SK-N-SH treated with all-trans-retinoic acid at 6 μM for 48 hours (cell line): ENCODE data around the gene C18orf63.

Source experiments
- ARNTL ChIP-seq: fragments of 450-650 bp; formaldehyde crosslinking; IDR thresholded peaks from 2 replicates; pipeline ENCODE4 v1.5.0; 2020; ENCODE audit warnings: low read depth, mild to moderate bottlenecking, moderate library complexity, borderline replicate concordance
- BACH2 ChIP-seq: fragments of 250-450 bp; sonication (Bioruptor Pico); IDR thresholded peaks from 2 replicates; pipeline ENCODE4 v1.9.0; 2021; ENCODE audit warnings: mild to moderate bottlenecking, borderline replicate concordance
- CSDC2 ChIP-seq: fragments of 250-450 bp; sonication (Bioruptor Pico); IDR thresholded peaks from 2 replicates; pipeline ENCODE4 v1.5.0; 2020; ENCODE audit warnings: mild to moderate bottlenecking, moderate library complexity
- OSR1 ChIP-seq: fragments of 250-450 bp; sonication (Bioruptor Pico); IDR thresholded peaks from 2 replicates; pipeline ENCODE4 v1.8.0; 2022; ENCODE audit warnings: moderate library complexity, mild to moderate bottlenecking, inconsistent platforms
- PPARA ChIP-seq: fragments of 250-450 bp; sonication (Bioruptor Pico); IDR thresholded peaks from 2 replicates; pipeline ENCODE4 v1.5.0; 2020; ENCODE audit warnings: mild to moderate bottlenecking, borderline replicate concordance
- RARB ChIP-seq: fragments of 250-450 bp; sonication (Bioruptor Pico); IDR thresholded peaks from 2 replicates; pipeline ENCODE4 v1.8.0; 2021; ENCODE audit warnings: mild to moderate bottlenecking, moderate library complexity
- ZC3H10 ChIP-seq: fragments of 250-450 bp; sonication (Bioruptor Pico); IDR thresholded peaks from 2 replicates; pipeline ENCODE4 v1.5.1; 2021; ENCODE audit warnings: mild to moderate bottlenecking, moderate library complexity
- ZNF565 ChIP-seq: fragments of 450-650 bp; formaldehyde crosslinking; conservative IDR thresholded peaks from 2 replicates; pipeline ENCODE4 v1.5.0; 2020; ENCODE audit warnings: low read depth, mild to moderate bottlenecking, moderate library complexity
- ZNF70 ChIP-seq: fragments of 450-650 bp; formaldehyde crosslinking; IDR thresholded peaks from 2 replicates; pipeline ENCODE4 v1.5.0; 2020; ENCODE audit warnings: mild to moderate bottlenecking, moderate library complexity
- ZNF8 ChIP-seq: fragments of 450-650 bp; formaldehyde crosslinking; IDR thresholded peaks from 2 replicates; pipeline ENCODE4 v1.5.0; 2020; ENCODE audit warnings: mild to moderate bottlenecking, moderate library complexity
- TF ChIP-seq, protein P1 (sequence below): fragments of 250-450 bp; sonication (Bioruptor Pico); IDR thresholded peaks from 2 replicates; pipeline ENCODE4 v1.5.1; 2021; ENCODE audit warnings: mild to moderate bottlenecking, moderate library complexity
- TF ChIP-seq, protein P2 (sequence below): fragments of 250-450 bp; sonication (Bioruptor Pico); IDR thresholded peaks from 2 replicates; pipeline ENCODE4 v1.5.1; 2020; ENCODE audit warnings: low read depth, mild to moderate bottlenecking, moderate library complexity
- TF ChIP-seq, protein P3 (sequence below): fragments of 250-450 bp; sonication (Bioruptor Pico); IDR thresholded peaks from 2 replicates; pipeline ENCODE4 v1.8.0; 2021; ENCODE audit warnings: low read depth, mild to moderate bottlenecking, moderate library complexity, borderline replicate concordance

DNA sequence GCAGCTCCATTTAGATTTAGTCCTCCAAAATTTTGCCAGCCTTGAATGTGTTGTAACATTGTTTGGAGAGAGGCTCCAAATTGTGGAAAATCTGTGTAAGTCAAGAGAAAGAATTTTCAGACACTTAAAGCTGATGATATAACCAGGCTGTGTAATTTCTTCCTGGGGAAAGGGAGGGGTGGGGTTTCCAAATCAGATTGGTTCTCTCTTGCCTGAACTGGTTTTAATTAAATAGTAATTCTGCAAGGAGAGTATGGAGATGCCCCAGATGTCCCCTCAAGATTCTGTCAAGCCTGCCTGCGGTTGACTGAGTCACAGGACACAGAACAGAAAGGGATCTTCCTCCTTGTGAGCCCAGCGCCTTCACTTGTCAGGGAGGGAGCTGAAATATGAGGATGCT lies 54.5 kb downstream of the C18orf63 start:
- TF ChIP-seq, protein P1, sequence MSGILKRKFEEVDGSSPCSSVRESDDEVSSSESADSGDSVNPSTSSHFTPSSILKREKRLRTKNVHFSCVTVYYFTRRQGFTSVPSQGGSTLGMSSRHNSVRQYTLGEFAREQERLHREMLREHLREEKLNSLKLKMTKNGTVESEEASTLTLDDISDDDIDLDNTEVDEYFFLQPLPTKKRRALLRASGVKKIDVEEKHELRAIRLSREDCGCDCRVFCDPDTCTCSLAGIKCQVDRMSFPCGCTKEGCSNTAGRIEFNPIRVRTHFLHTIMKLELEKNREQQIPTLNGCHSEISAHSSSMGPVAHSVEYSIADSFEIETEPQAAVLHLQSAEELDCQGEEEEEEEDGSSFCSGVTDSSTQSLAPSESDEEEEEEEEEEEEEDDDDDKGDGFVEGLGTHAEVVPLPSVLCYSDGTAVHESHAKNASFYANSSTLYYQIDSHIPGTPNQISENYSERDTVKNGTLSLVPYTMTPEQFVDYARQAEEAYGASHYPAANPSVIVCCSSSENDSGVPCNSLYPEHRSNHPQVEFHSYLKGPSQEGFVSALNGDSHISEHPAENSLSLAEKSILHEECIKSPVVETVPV, result no peak
- TF ChIP-seq ARNTL (no peak), PPARA (CRISPR knock-in tag) (no peak), ZNF565 (CRISPR knock-in tag) (no peak), ZNF8 (CRISPR knock-in tag) (no peak), BACH2 (CRISPR knock-in tag) (no peak), OSR1 (CRISPR knock-in tag) (no peak), ZNF70 (no peak), ZC3H10 (CRISPR knock-in tag) (no peak), CSDC2 (CRISPR knock-in tag) (no peak), RARB (CRISPR knock-in tag) (no peak)
- TF ChIP-seq, protein P2, sequence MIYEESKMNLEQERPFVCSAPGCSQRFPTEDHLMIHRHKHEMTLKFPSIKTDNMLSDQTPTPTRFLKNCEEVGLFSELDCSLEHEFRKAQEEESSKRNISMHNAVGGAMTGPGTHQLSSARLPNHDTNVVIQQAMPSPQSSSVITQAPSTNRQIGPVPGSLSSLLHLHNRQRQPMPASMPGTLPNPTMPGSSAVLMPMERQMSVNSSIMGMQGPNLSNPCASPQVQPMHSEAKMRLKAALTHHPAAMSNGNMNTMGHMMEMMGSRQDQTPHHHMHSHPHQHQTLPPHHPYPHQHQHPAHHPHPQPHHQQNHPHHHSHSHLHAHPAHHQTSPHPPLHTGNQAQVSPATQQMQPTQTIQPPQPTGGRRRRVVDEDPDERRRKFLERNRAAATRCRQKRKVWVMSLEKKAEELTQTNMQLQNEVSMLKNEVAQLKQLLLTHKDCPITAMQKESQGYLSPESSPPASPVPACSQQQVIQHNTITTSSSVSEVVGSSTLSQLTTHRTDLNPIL (CRISPR knock-in tag), result no peak
- TF ChIP-seq, protein P3, sequence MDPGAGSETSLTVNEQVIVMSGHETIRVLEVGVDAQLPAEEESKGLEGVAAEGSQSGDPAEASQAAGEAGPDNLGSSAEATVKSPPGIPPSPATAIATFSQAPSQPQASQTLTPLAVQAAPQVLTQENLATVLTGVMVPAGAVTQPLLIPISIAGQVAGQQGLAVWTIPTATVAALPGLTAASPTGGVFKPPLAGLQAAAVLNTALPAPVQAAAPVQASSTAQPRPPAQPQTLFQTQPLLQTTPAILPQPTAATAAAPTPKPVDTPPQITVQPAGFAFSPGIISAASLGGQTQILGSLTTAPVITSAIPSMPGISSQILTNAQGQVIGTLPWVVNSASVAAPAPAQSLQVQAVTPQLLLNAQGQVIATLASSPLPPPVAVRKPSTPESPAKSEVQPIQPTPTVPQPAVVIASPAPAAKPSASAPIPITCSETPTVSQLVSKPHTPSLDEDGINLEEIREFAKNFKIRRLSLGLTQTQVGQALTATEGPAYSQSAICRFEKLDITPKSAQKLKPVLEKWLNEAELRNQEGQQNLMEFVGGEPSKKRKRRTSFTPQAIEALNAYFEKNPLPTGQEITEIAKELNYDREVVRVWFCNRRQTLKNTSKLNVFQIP, result no peak
